Measurements from ENCODE around the gene SELENOW. TPM values are rescaled to one million over a fixed set of nuclear protein-coding genes. Genes with fewer than 3 reads are reported as not detected.

Gene SELENOW
- total and polyA plus RNA-seq, 2 of the 4 experiments (the other 2 are of a cell fraction), result 61.3 to 217 TPM

DNA sequence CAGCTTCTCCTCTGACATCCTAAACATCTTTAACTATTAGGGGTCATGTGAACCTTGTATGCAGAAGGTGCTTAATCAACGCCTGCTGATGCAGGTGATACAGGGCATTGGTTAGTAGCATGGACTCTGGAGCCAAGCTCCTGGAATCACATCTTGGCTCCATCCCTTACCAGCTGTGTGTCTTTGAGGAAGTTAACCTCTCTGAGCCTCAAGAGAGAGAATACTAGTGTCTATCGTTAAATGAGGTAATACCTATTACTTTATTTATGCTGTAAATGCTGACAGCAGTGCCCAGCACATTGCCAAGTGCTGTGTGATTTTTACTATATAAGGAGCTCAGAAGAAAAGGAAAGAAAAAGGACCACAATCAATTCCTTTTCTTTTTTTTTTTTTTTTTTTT is 11.2 kb upstream of the SELENOW start:
- no peak overlapping the region for H4K91ac ChIP-seq (ENCODE audit: insufficient read depth, low read depth, low read length)
- ChIA-PET POLR2A (ENCODE audit: unreplicated experiment) (no interaction called here), CTCF (interaction anchor here (1.0 kb wide), 1 partner anchor 24 kb away, joined by 3 read pairs; no protein-coding TSS in a partner anchor)
- in situ Hi-C loops (cut with MboI; ENCODE audit: low sequenced_read_pairs) (no loop called here), intact Hi-C loops (cut with micrococcal nuclease) (no loop called here), dilution Hi-C loops (cut with HindIII; ENCODE audit: low sequenced_read_pairs, unreplicated experiment) (no loop called here)
- no peaks in the 10 kb centered on the region for H4K20me1 ChIP-seq (ENCODE audit: insufficient read depth, low read length)
- H3K18ac ChIP-seq (ENCODE audit: low read depth, low read length), result no peak overlapping the region
- H3K4me1 ChIP-seq (ENCODE audit: control insufficient read depth, insufficient read depth, low read length), result no peaks in the 10 kb centered on the region
- H3K36me3 ChIP-seq (ENCODE audit: control insufficient read depth, insufficient read depth, low read length), result no peaks in the 10 kb centered on the region
- no peak overlapping the region for H3K56ac ChIP-seq (ENCODE audit: extremely low read depth, insufficient read depth, low read length)
- no peak overlapping the region for H2AK9ac ChIP-seq (replicated peaks; ENCODE audit: low read depth, low read length, poor library complexity)
- no peak overlapping the region for H2BK20ac ChIP-seq (ENCODE audit: low read depth, low read length)
- no peak overlapping the region for H2BK5ac ChIP-seq (ENCODE audit: low read depth, low read length, poor library complexity, severe bottlenecking)
- H3K9me3 ChIP-seq (ENCODE audit: control insufficient read depth, insufficient read depth, low read length), result no peaks in the 10 kb centered on the region
- no peak overlapping the region for H2BK120ac ChIP-seq (ENCODE audit: low read depth, low read length)
- H3K27me3 ChIP-seq (ENCODE audit: control insufficient read depth, insufficient read depth, low read length), result peaks cover 9% of the 10 kb centered on the region
- WGBS, 2 experiments (ENCODE audit: extremely low coverage in 2 of 2, insufficient read length in 1 of 2), result no CpG with 5 or more reads among the region's 2 CpGs
- H2AK5ac ChIP-seq (ENCODE audit: low read depth, low read length), result no peak overlapping the region
- H3K9ac ChIP-seq (ENCODE audit: low read depth, low read length), result no peak overlapping the region
- H3K4me2 ChIP-seq (ENCODE audit: low read depth, low read length), result no peak overlapping the region
- no peak overlapping the region for H2AFZ ChIP-seq (replicated peaks; ENCODE audit: low read length, poor library complexity)
- H3K27ac ChIP-seq (ENCODE audit: insufficient read depth, low read length), result no peak overlapping the region
- H3K4me3 ChIP-seq (ENCODE audit: insufficient read depth, low read depth, low read length), result no peak overlapping the region
- H4K8ac ChIP-seq (ENCODE audit: low read depth in 2 of 2, low read length in 2 of 2), result no peak overlapping the region
- H3K9me1 ChIP-seq (ENCODE audit: insufficient read depth, low read length), result no peaks in the 10 kb centered on the region; the same call in 1 of the 2 replicates
- TF ChIP-seq CHD1 (IDR thresholded peaks at IDR 0.05; ENCODE audit: low read depth, low read length) (no peak), RCOR1 (IDR thresholded peaks at IDR 0.05; ENCODE audit: insufficient replicate concordance, low read length) (no peak), SMC3 (IDR thresholded peaks at IDR 0.05; ENCODE audit: low read depth, low read length) (no peak), MXI1 (IDR thresholded peaks at IDR 0.05; ENCODE audit: borderline replicate concordance, low read depth, low read length) (no peak), FOS (IDR thresholded peaks at IDR 0.05; ENCODE audit: low read depth, low read length) (no peak), POLR2A (IDR thresholded peaks at IDR 0.05; ENCODE audit: low read depth, low read length) (no peak)
- TF ChIP-seq, protein P1, sequence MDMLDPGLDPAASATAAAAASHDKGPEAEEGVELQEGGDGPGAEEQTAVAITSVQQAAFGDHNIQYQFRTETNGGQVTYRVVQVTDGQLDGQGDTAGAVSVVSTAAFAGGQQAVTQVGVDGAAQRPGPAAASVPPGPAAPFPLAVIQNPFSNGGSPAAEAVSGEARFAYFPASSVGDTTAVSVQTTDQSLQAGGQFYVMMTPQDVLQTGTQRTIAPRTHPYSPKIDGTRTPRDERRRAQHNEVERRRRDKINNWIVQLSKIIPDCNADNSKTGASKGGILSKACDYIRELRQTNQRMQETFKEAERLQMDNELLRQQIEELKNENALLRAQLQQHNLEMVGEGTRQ (IDR thresholded peaks at IDR 0.05; ENCODE audit: low read depth, low read length), result no peak
- TF ChIP-seq, protein P2, sequence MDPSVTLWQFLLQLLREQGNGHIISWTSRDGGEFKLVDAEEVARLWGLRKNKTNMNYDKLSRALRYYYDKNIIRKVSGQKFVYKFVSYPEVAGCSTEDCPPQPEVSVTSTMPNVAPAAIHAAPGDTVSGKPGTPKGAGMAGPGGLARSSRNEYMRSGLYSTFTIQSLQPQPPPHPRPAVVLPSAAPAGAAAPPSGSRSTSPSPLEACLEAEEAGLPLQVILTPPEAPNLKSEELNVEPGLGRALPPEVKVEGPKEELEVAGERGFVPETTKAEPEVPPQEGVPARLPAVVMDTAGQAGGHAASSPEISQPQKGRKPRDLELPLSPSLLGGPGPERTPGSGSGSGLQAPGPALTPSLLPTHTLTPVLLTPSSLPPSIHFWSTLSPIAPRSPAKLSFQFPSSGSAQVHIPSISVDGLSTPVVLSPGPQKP (IDR thresholded peaks at IDR 0.05; ENCODE audit: borderline replicate concordance, low read depth, low read length), result no peak
- ATAC-seq (ENCODE audit: low read depth) (no peak), DNase-seq (no peak)
- H3K79me1 ChIP-seq (ENCODE audit: low read depth in 1 of 2, low read length in 2 of 2), result no peaks in the 10 kb centered on the region
- no peak overlapping the region for H3K23ac ChIP-seq (ENCODE audit: low read depth, low read length)
- H2BK15ac ChIP-seq (ENCODE audit: low read depth, low read length), result no peak overlapping the region
- H4K5ac ChIP-seq (ENCODE audit: low read depth, low read length), result no peak overlapping the region
- H3K4ac ChIP-seq (ENCODE audit: low read depth, low read length), result no peak overlapping the region
- no TSS peak for BruUV-seq (replicated peaks)
- H3K14ac ChIP-seq (replicated peaks; ENCODE audit: low read depth, low read length), result no peak overlapping the region

Measured in IMR-90 (cell line).